Endodermal cell (in vitro differentiated cells): Measurements from ENCODE around the gene XXYLT1. TPM values are rescaled to one million over a fixed set of nuclear protein-coding genes. Genes with fewer than 3 reads are reported as not detected.
"Not testable (repeated sequence)": the region's sequence is repeated elsewhere in the genome, so short reads cannot be mapped to it uniquely, and the experiment has no call there.

Experiments
- DNase-seq: peaks from one replicate; pipeline ENCODE4 v3.0.0-alpha.2; 2017
- H3K27ac ChIP-seq: 2 replicates; pipeline ENCODE4 v1.5.1; 2013; ENCODE audit warnings: mild to moderate bottlenecking, low read depth, low read length, moderate library complexity
- H3K27me3 ChIP-seq: 2 replicates; pipeline ENCODE4 v1.6.1; 2013; ENCODE audit warnings: mild to moderate bottlenecking, low read length, moderate library complexity; ENCODE audit not compliant: insufficient read depth, control insufficient read depth, poor library complexity, severe bottlenecking
- H3K36me3 ChIP-seq: 2 replicates; pipeline ENCODE4 v1.7.0; 2013; ENCODE audit warnings: mild to moderate bottlenecking, low read length, moderate library complexity; ENCODE audit not compliant: control insufficient read depth, insufficient read depth
- H3K4me1 ChIP-seq: one replicate; pipeline ENCODE4 v1.7.0; 2013; ENCODE audit warnings: low read length; ENCODE audit not compliant: control insufficient read depth, insufficient read depth
- H3K4me3 ChIP-seq: 2 replicates; pipeline ENCODE4 v1.5.1; 2013; ENCODE audit warnings: mild to moderate bottlenecking, low read length, moderate library complexity
- H3K9ac ChIP-seq: 2 replicates; pipeline ENCODE4 v1.6.1; 2013; ENCODE audit warnings: mild to moderate bottlenecking, low read length, moderate library complexity; ENCODE audit not compliant: poor library complexity, severe bottlenecking; ENCODE audit errors: extremely low read depth
- H3K9me3 ChIP-seq: 2 replicates; pipeline ENCODE4 v1.6.1; 2013; ENCODE audit warnings: mild to moderate bottlenecking, low read length, moderate library complexity; ENCODE audit not compliant: control insufficient read depth
- H3K27ac Mint-ChIP-seq: 2 replicates; pipeline ENCODE4 v1.8.0; 2020; ENCODE audit warnings: mixed read lengths
- H3K27me3 Mint-ChIP-seq: 2 replicates; pipeline ENCODE4 v1.8.0; 2021; ENCODE audit warnings: mild to moderate bottlenecking, mixed read lengths; ENCODE audit not compliant: insufficient read depth
- H3K36me3 Mint-ChIP-seq: 2 replicates; pipeline ENCODE4 v1.8.0; 2020; ENCODE audit warnings: low read depth, mixed read lengths
- H3K4me1 Mint-ChIP-seq: 2 replicates; pipeline ENCODE4 v1.8.0; 2020; ENCODE audit warnings: mixed read lengths
- H3K4me3 Mint-ChIP-seq: 2 replicates; pipeline ENCODE4 v1.8.0; 2020; ENCODE audit warnings: mild to moderate bottlenecking, moderate library complexity, mixed read lengths
- H3K9me3 Mint-ChIP-seq: 2 replicates; pipeline ENCODE4 v1.8.0; 2020; ENCODE audit warnings: mild to moderate bottlenecking, mixed read lengths
- CTCF ChIP-seq: fragments of 200-600 bp; sonication (generic); conservative IDR thresholded peaks from 2 replicates; pipeline ENCODE4 v1.5.0; 2021; ENCODE audit warnings: antibody characterized with exemption, mild to moderate bottlenecking
- WGBS, 2 experiments: methylation state at CpG; one replicate each; pipeline versions ENCODE4 v1.1.5 to v1.1.7; 2013; ENCODE audit warnings: missing lambda C conversion rate in 2 of 2, mixed read lengths in 1 of 2; ENCODE audit not compliant: insufficient coverage in 1 of 2, insufficient read length in 1 of 2; 5-methylcytosine and 5-hydroxymethylcytosine counted together
- total RNA-seq, 2 donors: library from RNA; stranded (reverse); fragmentation: NEBNext Ultra II Directional in 1 of 2; extraction: Animal tissue kit (Norgen Biotek cat#: 25700) in 1 of 2; gene quantifications; 2 replicates in 1 of 2; 3 replicates in 1 of 2; pipeline ENCODE4 v1.2.1, GENCODE V29; 2021

XXYLT1 gene
- total RNA-seq, 2 donors from 2014 or later, result 35.5 to 38.3 TPM

GRCh38 chr3:195093731-195094130 lies 177.2 kb downstream of the XXYLT1 start:
- no peak for TF ChIP-seq CTCF
- H3K9me3 ChIP-seq, result no peaks in the 10 kb centered on the region
- 92 to 100% methylated on average over 3 to 9 of the region's 9 CpGs for WGBS, 2 experiments
- H3K4me1 ChIP-seq, result peaks cover 3% of the 10 kb centered on the region
- Mint-ChIP-seq H3K36me3 (peaks cover 17% of the 10 kb centered on the region), H3K4me1 (peaks cover 22% of the 10 kb centered on the region), H3K27me3 (no peaks in the 10 kb centered on the region), H3K9me3 (peaks cover 5% of the 10 kb centered on the region), H3K27ac (no peak overlapping the region), H3K4me3 (no peak overlapping the region)
- H3K27ac ChIP-seq, result peak overlapping the region; percentile 79
- no peak overlapping the region for H3K9ac ChIP-seq
- H3K36me3 ChIP-seq, result no peaks in the 10 kb centered on the region
- no peak overlapping the region for H3K4me3 ChIP-seq
- no peaks in the 10 kb centered on the region for H3K27me3 ChIP-seq
- DNase-seq, result no peak

- H3K27ac ChIP-seq, H3K9me3 ChIP-seq, DNase-seq, H3K9me3 Mint-ChIP-seq, H3K27me3 ChIP-seq, H3K36me3 Mint-ChIP-seq, H3K4me1 ChIP-seq, H3K27me3 Mint-ChIP-seq, H3K36me3 ChIP-seq: not testable (repeated sequence)
- 10 to 18% methylated on average over 6 to 20 of the region's 25 CpGs for WGBS, 2 experiments
- Mint-ChIP-seq H3K27ac (peak overlapping the region; percentile 96), H3K4me3 (peak overlapping the region; percentile 68), H3K4me1 (peaks cover 24% of the 10 kb centered on the region)
- Histone ChIP-seq H3K4me3 (peak overlapping the region; percentile 65), H3K9ac (peak overlapping the region; percentile 25)
These were observed 182.9 kb downstream of the XXYLT1 start for GRCh38 chr3:195087840-195088601.

- Histone ChIP-seq H3K9ac (peak overlapping the region; percentile 25), H3K27me3 (no peaks in the 10 kb centered on the region), H3K27ac (no peak overlapping the region), H3K36me3 (no peaks in the 10 kb centered on the region), H3K9me3 (no peaks in the 10 kb centered on the region), H3K4me3 (peak overlapping the region; percentile 65), H3K4me1 (peaks cover 10% of the 10 kb centered on the region)
- Mint-ChIP-seq H3K36me3 (peaks cover 2% of the 10 kb centered on the region), H3K27me3 (no peaks in the 10 kb centered on the region), H3K4me1 (peaks cover 28% of the 10 kb centered on the region), H3K4me3 (peak overlapping the region; percentile 68), H3K9me3 (no peaks in the 10 kb centered on the region), H3K27ac (peak overlapping the region; percentile 96)
- peak; percentile 68 for DNase-seq
- 66% methylated on average over 4 to 7 of the region's 7 CpGs for WGBS, 2 experiments
- TF ChIP-seq CTCF, result no peak
These were observed 183.6 kb downstream of the XXYLT1 start for GRCh38 chr3:195087328-195087727.
